HG02870 (cell line): ENCODE measurements around the gene WDTC1.
A peak's percentile ranks its signal among the peaks of the same experiment; 100 is the strongest.
"Not testable (repeated sequence)": the region's sequence is repeated elsewhere in the genome, so short reads cannot be mapped to it uniquely, and the experiment has no call there.

Experiments used
- ATAC-seq: cut with Tn5 transposase; IDR thresholded peaks from one replicate; pipeline ENCODE4 v1.9.1; 2021; ENCODE audit warnings: mild to moderate bottlenecking, moderate library complexity; ENCODE audit not compliant: unreplicated experiment

The WDTC1 gene

GRCh38 chr1:27234049-27234882 lies at the start of gene WDTC1:
WDTC1 (plus strand) TSS chr1:27234632; CDS start chr1:27261055, 26,423 bp downstream.
- ATAC-seq, result peak; percentile 82

GRCh38 chr1:27184665-27185064 lies 49.8 kb upstream of the WDTC1 start:
- ATAC-seq, result not testable (repeated sequence)

GRCh38 chr1:27192039-27192529 lies 42.3 kb upstream of the WDTC1 start:
- ATAC-seq, result no peak

- ATAC-seq, result no peak
Observed at GRCh38 chr1:27193194-27193593, 41.2 kb upstream of the WDTC1 start.

- no peak for ATAC-seq
Observed at GRCh38 chr1:27201295-27201694, 33.1 kb upstream of the WDTC1 start.

- no peak for ATAC-seq
Observed at GRCh38 chr1:27203946-27204345, 30.5 kb upstream of the WDTC1 start.

- not testable (repeated sequence) for ATAC-seq
Observed at GRCh38 chr1:27207238-27207637, 27.2 kb upstream of the WDTC1 start.

- not testable (repeated sequence) for ATAC-seq
Observed at GRCh38 chr1:27208143-27208850, 26.1 kb upstream of the WDTC1 start.

GRCh38 chr1:27216466-27216865 lies 18.0 kb upstream of the WDTC1 start:
- no peak for ATAC-seq

- no peak for ATAC-seq
Observed at GRCh38 chr1:27217401-27217800, 17.0 kb upstream of the WDTC1 start.

- no peak for ATAC-seq
Observed at GRCh38 chr1:27218736-27219135, 15.7 kb upstream of the WDTC1 start.

GRCh38 chr1:27220096-27220495 lies 14.3 kb upstream of the WDTC1 start:
- no peak for ATAC-seq

- ATAC-seq, result not testable (repeated sequence)
Observed at GRCh38 chr1:27220702-27221497, 13.5 kb upstream of the WDTC1 start.

GRCh38 chr1:27225621-27226020 lies 8.8 kb upstream of the WDTC1 start:
- no peak for ATAC-seq

GRCh38 chr1:27227765-27228164 lies 6.7 kb upstream of the WDTC1 start:
- ATAC-seq, result no peak

- no peak for ATAC-seq
Observed at GRCh38 chr1:27233667-27234048, 774 bp upstream of the WDTC1 start.

- no peak for ATAC-seq
Observed at GRCh38 chr1:27235827-27236226, 1.4 kb downstream of the WDTC1 start.

GRCh38 chr1:27237112-27237511 lies 2.7 kb downstream of the WDTC1 start:
- ATAC-seq, result no peak

GRCh38 chr1:27238032-27238431 lies 3.6 kb downstream of the WDTC1 start:
- no peak for ATAC-seq

GRCh38 chr1:27241677-27242076 lies 7.2 kb downstream of the WDTC1 start:
- ATAC-seq, result no peak

GRCh38 chr1:27243665-27244064 lies 9.2 kb downstream of the WDTC1 start:
- ATAC-seq, result not testable (repeated sequence)
